ENCODE data around the gene ZNF292. TPM values are rescaled to one million over a fixed set of nuclear protein-coding genes. Genes with fewer than 3 reads are reported as not detected.

ZNF292 gene
- total and polyA plus RNA-seq, 4 donors: 4.6 to 116 (median 16.5) TPM

- ATAC-seq (ENCODE audit: insufficient read depth, low FRiP score) (no peak), DNase-seq (no peak)
- Histone ChIP-seq H3K4me3 (no peak overlapping the region), H3K27me3 (ENCODE audit: control insufficient read depth in 3 of 3, insufficient read depth in 3 of 3, low read length in 2 of 3) (no peaks in the 10 kb centered on the region), H3K9ac (ENCODE audit: insufficient read depth in 1 of 2, low read length in 2 of 2) (no peak overlapping the region), H3K9me3 (ENCODE audit: control insufficient read depth in 4 of 4, insufficient read depth in 3 of 4, low read length in 3 of 4) (no peaks in the 10 kb centered on the region), H3K27ac (ENCODE audit: low read depth in 1 of 2, low read length in 1 of 2) (no peak overlapping the region), H3K4me1 (ENCODE audit: control insufficient read depth in 5 of 5, insufficient read depth in 5 of 5, low read length in 5 of 5) (peaks cover 0 to 29% (median 0%) of the 10 kb centered on the region in 5 donors), H3K36me3 (ENCODE audit: control insufficient read depth in 4 of 4, insufficient read depth in 4 of 4, low read length in 4 of 4) (peaks cover 0 to 12% (median 4%) of the 10 kb centered on the region in 4 donors)
- TF ChIP-seq CTCF (IDR thresholded peaks at IDR 0.05; ENCODE audit: control extremely low read depth, extremely low read depth): no peak
- 69 to 79% methylated on average over 3 of the region's 3 CpGs for WGBS, 2 donors
These were observed 54.4 kb downstream of the ZNF292 start for GRCh38 chr6:87209812-87210211.

GRCh38 chr6:87210979-87211378 is 55.6 kb downstream of the ZNF292 start:
- H3K9me3 ChIP-seq (ENCODE audit: control insufficient read depth in 4 of 4, insufficient read depth in 3 of 4, low read length in 3 of 4): no peaks in the 10 kb centered on the region
- no peaks in the 10 kb centered on the region for H3K27me3 ChIP-seq (ENCODE audit: control insufficient read depth in 3 of 3, insufficient read depth in 3 of 3, low read length in 2 of 3)
- ATAC-seq (ENCODE audit: insufficient read depth, low FRiP score) (no peak), DNase-seq (no peak)
- H3K4me1 ChIP-seq (ENCODE audit: control insufficient read depth in 5 of 5, insufficient read depth in 5 of 5, low read length in 5 of 5): peaks cover 0 to 27% (median 0%) of the 10 kb centered on the region in 5 donors
- H3K36me3 ChIP-seq (ENCODE audit: control insufficient read depth in 4 of 4, insufficient read depth in 4 of 4, low read length in 4 of 4): peaks cover 0 to 11% (median 2%) of the 10 kb centered on the region in 4 donors
- TF ChIP-seq CTCF (IDR thresholded peaks at IDR 0.05; ENCODE audit: control extremely low read depth, extremely low read depth): no peak
- H3K27ac ChIP-seq (ENCODE audit: low read depth in 1 of 2, low read length in 1 of 2): no peak overlapping the region
- H3K4me3 ChIP-seq: no peak overlapping the region
- 57 to 70% methylated on average over 1 of the region's 1 CpG for WGBS, 2 donors
- no peak overlapping the region for H3K9ac ChIP-seq (ENCODE audit: insufficient read depth in 1 of 2, low read length in 2 of 2)

- no peak overlapping the region for H3K9ac ChIP-seq (ENCODE audit: insufficient read depth in 1 of 2, low read length in 2 of 2)
- peaks cover 0 to 18% (median 0%) of the 10 kb centered on the region in 4 donors for H3K36me3 ChIP-seq (ENCODE audit: control insufficient read depth in 4 of 4, insufficient read depth in 4 of 4, low read length in 4 of 4)
- H3K4me1 ChIP-seq (ENCODE audit: control insufficient read depth in 5 of 5, insufficient read depth in 5 of 5, low read length in 5 of 5): peaks cover 0 to 23% (median 0%) of the 10 kb centered on the region in 5 donors
- no peaks in the 10 kb centered on the region for H3K9me3 ChIP-seq (ENCODE audit: control insufficient read depth in 4 of 4, insufficient read depth in 3 of 4, low read length in 3 of 4)
- H3K27me3 ChIP-seq (ENCODE audit: control insufficient read depth in 3 of 3, insufficient read depth in 3 of 3, low read length in 2 of 3): no peaks in the 10 kb centered on the region
- H3K27ac ChIP-seq (ENCODE audit: low read depth in 1 of 2, low read length in 1 of 2): no peak overlapping the region
- no peak overlapping the region for H3K4me3 ChIP-seq
- ATAC-seq (ENCODE audit: insufficient read depth, low FRiP score) (no peak), DNase-seq (no peak)
- TF ChIP-seq CTCF (IDR thresholded peaks at IDR 0.05; ENCODE audit: control extremely low read depth, extremely low read depth): no peak
These were observed 57.2 kb downstream of the ZNF292 start for GRCh38 chr6:87212596-87212995.

GRCh38 chr6:87213364-87213763 is 58.0 kb downstream of the ZNF292 start:
- Histone ChIP-seq H3K27ac (ENCODE audit: low read depth in 1 of 2, low read length in 1 of 2) (no peak overlapping the region), H3K27me3 (ENCODE audit: control insufficient read depth in 3 of 3, insufficient read depth in 3 of 3, low read length in 2 of 3) (no peaks in the 10 kb centered on the region), H3K4me3 (no peak overlapping the region), H3K9me3 (ENCODE audit: control insufficient read depth in 4 of 4, insufficient read depth in 3 of 4, low read length in 3 of 4) (no peaks in the 10 kb centered on the region), H3K4me1 (ENCODE audit: control insufficient read depth in 5 of 5, insufficient read depth in 5 of 5, low read length in 5 of 5) (peaks cover 0 to 21% (median 0%) of the 10 kb centered on the region in 5 donors), H3K9ac (ENCODE audit: insufficient read depth in 1 of 2, low read length in 2 of 2) (no peak overlapping the region), H3K36me3 (ENCODE audit: control insufficient read depth in 4 of 4, insufficient read depth in 4 of 4, low read length in 4 of 4) (peaks cover 0 to 20% (median 0%) of the 10 kb centered on the region in 4 donors)
- ATAC-seq (ENCODE audit: insufficient read depth, low FRiP score) (no peak), DNase-seq (no peak)
- TF ChIP-seq CTCF (IDR thresholded peaks at IDR 0.05; ENCODE audit: control extremely low read depth, extremely low read depth): no peak
- WGBS, 2 donors: 75 to 88% methylated on average over 5 of the region's 5 CpGs
